Activated CD4-positive, alpha-beta T cell treated with anti-CD3 and anti-CD28 coated beads, Interleukin-2, amount 50 U/mL, for 4 hours (primary cell): ENCODE measurements around the gene SNCA.
A peak's percentile ranks its signal among the peaks of the same experiment; 100 is the strongest.

Experiments
- DNase-seq, 2 experiments: peaks; one replicate each; pipeline ENCODE4 v3.0.0-alpha.2; 2020

Gene SNCA

DNA sequence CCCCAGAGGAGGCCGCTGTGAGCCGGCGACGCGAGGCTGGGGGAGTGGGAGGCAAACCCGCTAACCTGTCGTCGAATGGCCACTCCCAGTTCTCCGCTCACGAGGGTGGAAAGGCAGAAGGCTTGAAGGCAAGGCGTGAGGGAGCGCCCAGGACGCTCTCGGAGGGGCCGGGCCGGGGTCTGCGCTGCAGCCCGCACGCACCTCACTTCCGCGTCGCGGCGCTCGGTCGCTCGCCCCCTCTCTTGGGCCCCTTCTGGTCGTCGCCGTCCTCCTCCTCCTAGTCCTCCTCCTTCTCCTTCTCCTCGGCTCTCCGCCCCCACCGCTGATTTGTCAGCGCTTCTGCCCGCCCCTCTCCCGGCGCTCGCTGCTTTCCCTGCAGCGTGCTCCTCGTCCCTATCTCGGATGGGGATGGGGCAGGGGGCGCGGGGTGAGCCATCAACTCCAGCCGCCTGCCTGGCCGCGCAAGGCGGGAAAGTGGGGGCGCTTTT is at the start of gene SNCA:
Gene SNCA (minus strand): TSS at position 265 of the 488 bp plus-strand sequence. CDS start 1,494 bp downstream, outside the sequence.
- peak; percentile 11 to 20 for DNase-seq

DNA sequence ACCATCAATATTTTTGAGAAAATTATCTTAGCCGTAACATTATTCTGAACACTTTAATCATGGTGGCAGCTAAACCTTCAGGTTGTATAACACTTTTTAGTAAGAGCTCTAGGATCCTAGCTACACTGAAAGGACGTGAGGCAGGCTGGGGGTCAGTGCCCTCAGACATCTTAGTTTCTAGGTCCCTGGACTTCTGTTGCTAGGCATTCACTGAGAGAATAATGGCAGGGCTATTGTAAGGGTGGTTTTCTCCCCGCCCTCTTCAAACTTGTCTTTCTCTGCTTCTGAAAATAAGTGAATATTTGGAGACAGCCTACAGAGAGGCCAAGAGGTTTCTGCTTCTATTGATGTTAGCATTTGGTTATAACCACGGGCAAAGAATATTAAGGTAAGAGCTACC is 42.3 kb upstream of the SNCA start:
- no peak for DNase-seq

DNA sequence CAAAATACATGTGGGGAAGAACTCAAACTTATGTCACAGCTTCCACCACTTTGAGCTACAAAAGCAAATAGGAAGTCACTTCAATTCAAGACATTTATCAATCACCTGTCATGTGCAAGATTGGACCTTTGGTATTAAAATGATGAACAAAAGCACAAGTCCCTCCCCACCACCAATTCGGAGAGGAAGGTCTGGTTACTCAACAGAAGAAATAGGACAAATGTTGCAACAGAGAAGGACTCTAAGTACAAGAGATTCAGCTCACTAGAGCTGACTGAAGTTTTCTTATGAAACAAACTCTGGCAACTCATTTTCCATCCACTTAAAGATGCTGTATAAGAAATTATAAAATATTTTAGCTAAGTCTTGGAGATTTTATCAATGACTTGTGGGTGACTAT is 41.6 kb upstream of the SNCA start:
- no peak for DNase-seq

DNA sequence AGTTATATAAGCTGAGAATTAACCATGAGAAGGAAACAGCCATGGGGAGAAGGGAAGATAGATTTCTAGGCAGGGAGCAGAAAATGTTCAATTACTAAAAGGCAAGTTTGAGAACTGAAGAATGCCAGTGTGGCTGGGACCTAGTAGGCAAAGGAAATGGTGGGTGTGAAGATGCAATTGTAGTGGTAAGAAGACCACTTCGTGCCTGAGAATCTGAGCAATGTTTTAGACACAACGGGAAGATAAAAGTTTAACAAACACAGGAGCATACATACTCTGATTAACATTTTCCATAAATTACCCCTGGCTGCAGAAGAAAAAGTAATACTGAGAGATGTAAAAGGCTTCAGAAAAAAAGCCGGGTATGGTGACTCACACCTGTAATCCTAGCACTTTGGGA is 39.6 kb upstream of the SNCA start:
- no peak for DNase-seq

DNA sequence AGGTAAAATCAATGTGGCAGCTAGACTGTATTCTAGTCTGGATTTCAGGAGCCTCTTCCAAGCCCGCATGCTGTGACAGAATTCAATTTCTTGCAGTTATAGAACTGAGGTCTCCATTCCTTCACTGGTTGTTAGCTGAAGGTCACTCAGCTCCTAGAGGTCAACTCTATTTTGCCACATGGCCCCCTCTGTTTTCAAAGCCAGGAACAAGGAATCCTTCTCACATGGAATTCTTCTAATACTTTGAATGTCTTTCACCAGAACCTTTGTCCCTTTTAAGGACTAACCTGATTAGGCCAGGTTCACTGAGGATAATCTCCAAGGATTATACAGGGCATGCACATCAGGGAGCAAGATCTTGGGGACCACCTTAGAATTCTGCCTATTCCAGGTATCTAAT is 34.2 kb upstream of the SNCA start:
- no peak for DNase-seq

DNA sequence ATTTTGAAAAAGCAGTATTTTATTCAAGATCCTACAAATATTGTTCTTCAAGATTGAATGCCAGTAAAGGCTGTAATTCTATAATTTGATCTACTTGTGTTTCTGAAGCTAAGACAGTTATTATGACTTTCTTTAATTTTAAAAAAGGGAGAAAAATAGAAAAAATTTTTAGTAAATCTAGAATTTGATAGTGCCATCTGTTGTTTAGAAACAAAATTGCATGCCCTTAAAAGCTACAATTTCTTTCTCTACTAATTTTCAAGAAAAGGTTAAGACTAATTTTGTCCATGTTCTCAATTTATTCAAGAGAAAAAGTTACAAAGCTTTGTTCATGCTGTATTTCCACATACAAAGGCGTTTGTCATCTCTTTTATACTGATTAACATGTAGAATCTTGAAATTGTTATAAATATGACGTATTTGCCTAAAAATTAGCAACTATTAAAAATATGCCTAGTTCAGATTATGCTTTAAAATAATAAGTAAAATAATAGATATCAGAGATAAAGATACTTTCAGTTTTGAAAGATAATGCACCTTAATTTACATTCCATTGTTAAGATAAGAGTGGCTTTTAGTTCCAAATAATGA is 32.1 kb upstream of the SNCA start:
- DNase-seq = no peak

DNA sequence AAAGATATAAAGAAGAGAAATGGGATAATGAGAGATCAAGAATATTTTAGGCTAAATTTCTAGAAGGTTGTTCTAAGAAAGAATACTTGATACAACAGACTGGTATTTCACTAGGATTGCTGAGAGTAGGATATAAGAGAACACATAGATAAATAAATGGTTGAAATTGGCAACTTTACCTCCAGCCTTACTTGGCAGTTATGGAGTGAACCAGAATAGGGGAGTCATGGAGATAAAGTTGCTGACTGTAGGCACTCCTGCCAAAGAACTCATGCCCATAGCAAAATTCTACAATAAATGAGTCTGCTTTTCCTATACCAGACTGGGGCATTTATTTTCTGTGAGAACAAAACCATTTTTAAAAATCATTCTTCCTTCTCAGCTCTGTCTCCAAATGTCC is 31.3 kb upstream of the SNCA start:
- no peak for DNase-seq

DNA sequence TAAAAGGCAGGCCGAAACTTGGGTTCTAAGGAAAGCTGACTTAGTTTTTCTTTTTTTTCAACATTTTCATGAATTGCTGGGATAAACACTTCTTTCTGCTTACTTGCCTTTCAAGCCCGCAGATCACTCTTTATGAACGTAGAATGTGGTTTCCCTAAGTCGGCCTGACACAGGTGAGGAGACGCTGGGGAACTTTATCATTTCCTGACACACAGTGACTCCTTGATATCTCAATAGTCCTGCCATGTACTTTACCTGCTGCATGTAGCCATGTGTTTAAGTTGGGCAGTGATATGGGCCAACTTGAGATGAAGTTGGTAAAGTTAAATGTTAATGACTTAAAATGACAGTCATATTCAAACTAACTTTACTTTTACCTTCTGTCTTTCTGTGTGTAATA is 26.6 kb upstream of the SNCA start:
- DNase-seq = no peak

DNA sequence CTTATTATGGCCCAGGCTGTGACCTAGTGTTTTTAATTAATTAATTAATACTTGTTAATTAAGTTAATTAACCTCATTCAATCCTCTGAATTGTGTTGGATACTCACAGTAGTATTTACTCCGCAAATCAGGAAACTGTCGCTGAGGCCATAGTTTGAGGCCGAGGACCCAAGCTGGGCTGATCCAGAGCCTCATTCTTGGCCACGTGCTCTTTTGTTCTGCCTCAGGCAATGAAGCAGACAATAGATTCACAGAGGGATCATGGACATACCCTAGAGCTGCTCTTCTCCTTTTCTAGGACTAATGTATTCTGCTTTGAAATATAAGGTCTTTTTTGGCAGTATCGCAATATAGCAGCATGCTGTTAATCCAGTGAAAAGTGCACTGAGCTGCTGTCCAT is 24.0 kb upstream of the SNCA start:
- no peak for DNase-seq

DNA sequence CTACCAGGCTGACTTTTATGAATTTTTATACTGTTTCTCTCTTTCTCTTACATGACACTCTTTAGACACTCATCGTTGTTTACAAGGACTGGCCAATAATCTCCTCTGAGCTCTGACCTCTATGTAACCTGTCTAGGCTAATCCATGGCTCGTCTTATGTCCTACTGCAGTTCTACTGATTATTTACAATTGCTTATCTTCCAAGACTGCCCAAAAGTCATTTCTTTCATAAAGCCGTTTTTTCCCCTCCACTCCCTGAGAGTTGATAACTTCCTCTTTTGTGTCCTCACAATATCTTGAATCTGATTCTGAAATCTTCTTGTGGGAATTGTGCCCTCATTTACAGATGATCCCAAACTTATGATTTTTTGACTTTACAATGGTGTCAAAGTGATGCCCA is 18.3 kb upstream of the SNCA start:
- no peak for DNase-seq

DNA sequence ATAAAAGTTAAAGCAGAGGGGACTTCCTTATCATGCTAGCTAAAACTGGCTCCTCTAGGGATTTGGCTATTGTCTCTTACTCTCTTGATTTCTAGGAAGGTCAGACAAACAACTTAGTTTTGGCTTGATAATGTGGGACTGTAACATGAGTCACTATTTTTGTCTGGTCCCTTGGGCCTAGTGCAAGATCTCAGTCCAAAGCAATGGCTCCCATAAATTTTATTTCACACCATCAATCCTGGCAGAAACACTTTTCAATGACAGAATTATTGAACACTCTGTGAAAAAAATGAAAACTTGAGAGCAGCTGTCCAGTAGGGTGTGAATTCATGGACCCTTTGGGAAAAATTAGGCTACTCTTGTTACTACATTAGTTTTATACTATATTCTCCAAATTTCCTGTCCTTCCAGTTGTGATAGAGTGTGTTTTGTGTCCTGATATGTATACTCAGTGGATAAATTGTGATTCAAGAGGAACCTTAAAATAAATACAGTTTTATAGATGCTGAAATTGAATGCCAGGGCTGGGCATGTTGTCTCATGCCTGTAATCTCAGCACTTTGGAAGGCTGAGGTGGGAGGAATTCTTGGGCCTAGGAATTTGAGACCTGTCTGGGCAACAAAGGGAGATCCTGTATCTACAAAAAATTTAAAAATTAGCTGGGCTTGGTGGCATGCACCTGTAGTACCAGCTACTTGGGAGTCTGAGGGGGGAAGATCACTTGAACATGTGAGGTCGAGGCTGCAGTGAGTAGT is 10.8 kb upstream of the SNCA start:
- DNase-seq = no peak

DNA sequence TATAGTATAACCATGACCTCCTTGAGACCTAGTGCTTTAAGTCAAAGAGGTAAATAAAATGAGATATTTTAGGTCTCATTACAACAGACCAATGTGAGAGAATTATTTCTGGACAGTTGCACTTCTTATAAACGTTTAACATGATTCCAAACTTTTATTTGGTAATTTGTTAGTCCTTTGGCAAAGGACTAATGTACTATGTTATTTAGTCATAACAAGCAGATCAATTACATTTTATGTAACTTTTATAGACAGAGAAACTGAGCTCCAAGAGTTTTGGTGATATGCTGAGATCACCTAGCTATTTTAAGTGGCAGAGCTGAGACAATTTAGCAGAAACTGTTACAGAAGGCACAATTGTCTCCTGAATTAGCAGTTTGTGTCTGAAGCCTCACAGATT is 2.6 kb upstream of the SNCA start:
- no peak for DNase-seq

DNA sequence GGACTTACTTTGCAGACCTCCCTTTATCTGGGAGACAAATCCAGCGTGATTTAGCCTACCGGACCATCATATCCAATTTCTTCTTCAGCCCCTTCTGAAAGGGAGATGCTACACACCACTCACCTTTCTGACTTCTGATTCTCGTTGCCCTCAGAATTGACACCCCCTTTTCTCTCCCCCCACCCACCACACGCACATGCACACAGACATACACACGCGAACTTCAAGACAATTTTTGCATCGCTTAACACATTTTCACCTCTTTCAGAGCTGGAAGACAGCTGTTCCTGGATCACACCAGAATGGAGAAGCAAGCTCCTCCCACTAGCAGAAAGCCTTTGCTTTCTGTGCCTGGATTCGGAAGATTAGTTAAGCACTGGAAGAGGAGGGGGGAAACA is 1.0 kb upstream of the SNCA start:
- DNase-seq = no peak

DNA sequence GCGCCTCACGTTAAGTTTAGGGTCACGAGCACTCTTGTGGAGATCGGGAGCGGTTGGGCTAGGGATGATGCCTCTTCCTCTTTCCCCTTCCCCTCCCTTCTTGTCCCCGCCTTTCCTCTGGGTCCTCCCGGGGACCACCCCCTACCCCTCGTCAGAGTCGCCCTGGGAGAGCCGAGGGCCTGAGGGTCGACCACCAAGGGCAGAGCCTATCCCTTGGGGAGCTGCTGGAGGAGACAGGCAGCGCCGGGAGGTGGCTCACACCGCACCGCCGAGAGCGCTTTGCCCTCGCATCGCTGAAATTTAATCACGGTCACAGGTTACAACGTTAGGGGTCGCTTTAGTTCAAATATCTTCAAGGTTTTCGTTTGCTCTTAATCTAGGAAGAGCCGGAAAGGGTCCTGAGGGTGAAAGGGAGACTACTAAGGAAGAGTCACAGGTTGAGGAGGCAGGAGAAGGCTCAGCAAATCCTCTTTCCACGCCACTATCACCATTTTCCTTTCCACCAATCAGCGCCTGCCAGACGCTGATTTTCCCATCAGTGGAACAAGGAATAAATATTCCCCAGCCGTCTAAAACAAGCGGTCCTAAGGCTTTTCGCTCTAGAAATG is 528 bp upstream of the SNCA start:
- no peak for DNase-seq

DNA sequence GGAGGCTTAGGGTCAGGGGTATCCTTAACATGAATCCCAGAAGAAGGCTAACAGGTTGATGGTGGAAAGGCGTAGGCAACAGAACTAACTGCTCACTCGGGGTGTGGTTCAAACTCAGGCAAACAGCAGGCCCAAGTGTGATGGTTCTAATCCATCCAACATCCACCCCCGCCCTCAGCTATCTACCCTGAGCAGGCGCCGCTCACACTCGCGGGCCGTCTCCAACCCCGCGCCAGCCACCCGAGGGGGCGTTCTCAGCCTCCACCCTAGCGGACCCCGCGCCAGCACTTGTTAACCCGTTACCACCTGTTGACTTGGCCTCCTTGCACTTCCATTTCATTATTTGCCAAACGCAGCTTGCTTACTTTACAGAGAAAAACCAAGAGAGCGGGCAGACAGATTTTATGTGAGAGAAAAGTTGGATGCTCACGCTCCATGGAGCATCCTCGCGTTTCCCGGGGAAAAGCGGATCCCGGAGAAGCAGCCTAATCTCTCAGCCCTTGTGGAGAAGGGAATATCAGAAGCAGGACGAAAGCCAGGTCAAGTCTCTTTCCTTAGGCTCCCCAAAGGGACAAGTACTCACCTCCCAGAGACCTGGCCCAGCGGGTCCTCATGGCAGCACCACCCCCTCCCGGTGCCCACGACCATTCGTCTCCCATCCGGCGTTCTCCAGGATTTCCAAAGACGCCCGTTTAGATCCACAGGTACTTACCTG is 773 bp downstream of the SNCA start:
- no peak for DNase-seq

DNA sequence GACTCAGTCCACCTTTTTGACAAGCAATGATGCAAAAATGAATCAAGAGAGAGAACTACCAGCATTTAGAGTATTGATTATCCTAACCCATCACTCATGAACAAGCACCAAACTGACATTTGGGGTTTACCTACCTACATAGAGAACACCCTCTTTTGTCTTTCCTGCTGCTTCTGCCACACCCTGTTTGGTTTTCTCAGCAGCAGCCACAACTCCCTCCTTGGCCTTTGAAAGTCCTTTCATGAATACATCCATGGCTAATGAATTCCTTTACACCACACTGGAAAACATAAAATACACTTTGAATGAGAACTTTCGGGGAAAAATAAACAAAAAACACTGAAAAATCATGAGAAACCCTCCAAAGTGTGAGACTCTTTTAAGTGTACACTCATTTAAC is 1.5 kb downstream of the SNCA start:
- no peak for DNase-seq

DNA sequence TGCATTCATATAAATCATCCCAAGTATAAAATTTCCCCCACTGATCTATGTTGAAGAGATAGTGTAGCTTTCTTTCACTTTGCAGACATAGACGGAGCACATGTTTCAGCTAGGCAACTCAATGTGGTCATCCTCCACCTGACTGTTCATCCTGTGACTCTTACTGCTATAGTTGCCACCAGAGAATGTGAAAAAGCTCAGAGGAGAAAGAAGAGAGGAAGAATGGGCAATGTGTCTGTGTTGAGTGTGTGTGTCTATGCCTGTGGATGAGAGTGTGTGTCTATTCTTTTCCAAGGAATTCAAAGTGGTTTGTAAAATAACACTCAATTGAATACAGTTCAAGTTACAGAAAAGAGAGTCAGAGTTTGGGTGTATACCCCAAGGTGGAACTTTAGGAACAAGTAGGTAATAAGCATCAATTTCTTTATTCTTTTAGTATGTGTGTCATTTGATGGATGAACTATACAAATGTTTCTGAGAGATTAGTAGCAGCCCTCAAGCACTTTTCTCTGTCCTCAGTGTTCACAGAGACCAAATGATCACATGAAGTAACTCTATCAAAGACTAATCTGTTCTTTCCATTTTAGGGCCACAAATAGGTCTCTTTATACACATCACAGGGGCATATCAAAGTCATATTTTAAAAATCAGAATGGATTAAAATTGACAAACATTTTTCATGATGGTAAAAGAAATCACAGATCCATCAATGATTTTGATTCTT is 2.3 kb downstream of the SNCA start:
- no peak for DNase-seq

DNA sequence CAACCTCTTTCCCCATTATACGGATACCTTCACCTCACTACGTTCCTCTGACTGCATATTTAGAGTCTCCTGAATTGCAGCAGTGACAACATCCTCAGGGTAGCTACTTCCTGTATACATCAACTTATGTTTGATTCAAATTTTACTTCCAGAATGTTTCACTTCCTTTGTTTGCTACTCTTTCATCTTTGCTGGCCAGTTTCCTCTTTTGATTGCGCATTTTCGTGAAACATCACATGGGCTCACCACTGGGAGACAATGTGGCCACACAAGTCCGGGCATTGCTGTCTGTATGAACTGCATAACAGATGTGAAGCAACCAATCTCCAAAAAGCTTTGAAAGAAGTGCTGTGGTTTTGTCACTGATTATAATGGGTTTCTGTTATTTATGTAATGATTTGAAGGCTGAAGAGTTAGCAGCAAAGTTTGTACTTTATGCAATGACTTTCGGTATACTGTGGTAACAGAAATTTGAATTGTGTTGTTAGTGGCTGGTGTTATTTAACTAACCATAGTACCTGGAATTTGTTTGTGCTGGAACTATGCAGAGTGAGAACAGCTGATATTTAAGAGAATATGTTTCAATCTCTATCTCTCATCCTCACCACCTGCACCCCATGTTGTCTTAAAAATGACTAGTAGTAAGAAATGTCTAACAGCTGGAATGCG is 7.4 kb downstream of the SNCA start:
- DNase-seq = no peak

DNA sequence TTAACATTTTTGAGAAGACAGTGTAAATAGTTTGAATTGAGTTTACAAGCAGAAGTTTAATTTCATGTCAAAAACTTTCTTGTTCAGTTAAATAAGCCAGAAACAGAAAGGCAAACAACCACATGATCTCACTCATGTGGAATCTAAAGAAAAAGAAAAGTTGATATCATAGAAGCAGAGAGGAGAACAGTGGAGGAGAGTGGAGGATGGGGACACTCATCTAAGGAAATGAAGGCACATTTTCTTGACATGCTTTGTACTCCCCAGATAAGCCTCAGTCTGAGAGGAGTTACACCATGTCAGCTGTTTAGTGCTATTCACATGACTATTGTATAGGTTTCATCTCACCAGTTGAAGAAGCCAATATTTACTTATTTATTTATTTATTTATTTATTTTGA is 13.5 kb downstream of the SNCA start:
- DNase-seq = no peak

DNA sequence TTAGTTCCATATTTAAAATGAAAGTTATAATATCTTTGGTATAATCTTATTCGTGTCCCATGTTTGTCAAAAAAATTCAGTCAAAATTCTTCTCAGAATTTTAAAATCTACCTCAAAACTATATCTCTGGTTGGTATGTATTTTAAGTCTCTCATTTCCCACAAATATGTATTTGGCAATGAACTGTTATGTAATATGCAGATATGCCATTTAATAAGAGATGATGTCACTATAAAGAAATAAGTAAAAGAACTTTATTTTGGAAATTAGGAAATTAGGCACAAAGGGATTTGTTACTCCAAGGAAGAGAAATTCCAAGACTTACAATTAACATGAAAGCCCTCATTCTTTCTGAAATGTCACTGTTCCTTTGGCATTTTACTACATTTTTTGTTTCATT is 15.3 kb downstream of the SNCA start:
- DNase-seq = no peak

DNA sequence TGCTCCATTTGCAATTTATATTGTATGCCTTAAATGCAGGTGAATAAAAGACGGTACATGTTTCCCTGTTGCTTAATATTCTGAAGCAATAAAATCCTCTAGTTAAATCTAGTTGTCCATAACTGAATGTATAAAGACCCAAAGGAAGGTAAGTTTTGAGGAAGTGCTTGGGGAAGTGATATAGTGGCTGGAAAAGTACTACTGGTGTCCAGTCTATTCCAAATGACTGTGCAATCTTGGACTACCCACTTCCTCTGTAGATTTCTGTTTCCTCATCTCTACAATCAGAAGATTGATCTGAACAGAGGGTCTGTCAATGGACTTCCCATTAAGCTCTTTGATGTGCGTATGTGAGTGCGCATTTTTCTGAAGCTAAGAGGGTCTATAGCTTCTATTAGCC is 17.0 kb downstream of the SNCA start:
- no peak for DNase-seq

DNA sequence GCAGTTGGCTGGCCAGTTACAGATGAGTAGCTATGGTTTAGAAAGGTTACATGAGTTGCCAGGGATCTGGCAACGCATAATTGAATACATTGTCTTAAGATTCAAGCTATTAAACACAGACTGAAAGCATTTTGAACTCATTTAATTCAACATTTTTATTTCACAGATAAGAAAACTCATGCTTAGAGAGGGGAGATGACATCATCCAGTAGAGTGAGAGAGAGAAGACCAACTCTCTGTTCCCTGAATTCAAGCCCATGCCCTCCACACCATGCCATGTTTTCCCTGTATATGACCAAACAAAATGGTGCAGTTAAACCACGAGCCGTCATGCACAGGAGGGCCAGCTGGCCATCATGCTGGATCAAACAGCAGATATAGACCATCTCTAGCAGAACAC is 22.6 kb downstream of the SNCA start:
- no peak for DNase-seq

DNA sequence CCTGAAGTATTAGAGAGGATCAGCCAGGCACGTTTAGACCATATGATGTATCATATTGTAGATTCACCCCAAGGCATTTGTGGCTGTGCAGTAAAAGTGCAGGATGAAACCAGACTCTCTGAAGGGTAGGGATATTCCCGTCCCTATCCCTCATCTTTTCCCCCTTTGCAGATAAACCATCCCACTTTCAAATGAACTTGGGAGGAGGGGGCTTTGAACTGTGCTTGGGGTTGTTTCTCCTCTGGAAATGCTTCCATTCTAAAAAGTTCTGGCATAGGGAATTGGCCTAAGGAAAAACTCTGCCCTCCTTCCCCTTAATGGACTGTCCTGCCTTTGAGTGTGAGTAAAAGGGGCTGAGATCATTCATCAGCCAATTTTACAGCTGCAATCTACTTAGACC is 23.8 kb downstream of the SNCA start:
- DNase-seq = no peak
